GM19043 (cell line): ENCODE data around the gene FBXO5.
A peak's percentile ranks its signal among the peaks of the same experiment; 100 is the strongest.

Experiments used
- ATAC-seq: cut with Tn5 transposase; IDR thresholded peaks from one replicate; pipeline ENCODE4 v1.9.1; 2021; ENCODE audit warnings: low read depth; ENCODE audit not compliant: unreplicated experiment

FBXO5 gene

GRCh38 chr6:152952866-152953509 lies 29.9 kb downstream of the FBXO5 start:
- ATAC-seq = no peak

DNA sequence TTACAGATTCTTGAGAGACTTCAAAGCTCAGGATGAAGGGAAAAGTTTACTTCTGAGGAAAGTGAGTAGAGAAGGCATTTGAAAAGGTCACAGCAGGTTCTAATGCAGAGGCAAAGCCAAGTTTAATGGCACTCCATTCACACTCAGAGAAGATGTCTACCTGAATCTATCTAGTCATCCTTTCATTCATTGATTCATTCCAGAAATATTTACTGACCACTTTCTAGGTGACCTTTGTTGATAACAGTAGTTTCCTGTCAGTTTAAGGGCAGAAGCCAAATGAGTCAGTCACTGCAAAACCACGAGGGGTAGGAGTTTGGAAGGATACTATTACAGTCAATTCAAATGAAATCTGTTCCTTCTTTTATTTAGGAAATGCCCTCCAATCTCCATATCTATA lies 30.8 kb downstream of the FBXO5 start:
- no peak for ATAC-seq

DNA sequence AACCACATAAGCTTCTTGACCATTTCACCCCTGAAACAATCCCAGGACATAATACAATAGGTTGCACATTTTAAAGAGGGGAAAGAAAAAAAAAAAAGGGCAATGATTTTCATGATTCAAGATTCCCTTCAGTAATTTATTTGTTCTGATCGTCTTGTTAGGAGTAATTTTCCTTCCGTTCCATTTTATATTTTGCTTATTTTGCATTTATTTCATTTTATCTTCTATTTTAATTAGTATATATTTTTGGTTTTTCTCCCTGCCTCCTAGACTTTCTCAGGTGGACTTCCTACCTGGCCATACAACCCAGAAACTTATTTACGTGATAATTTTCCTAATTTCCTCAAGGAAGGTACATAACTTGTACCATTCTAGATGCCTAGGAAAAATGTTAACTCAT lies 32.6 kb downstream of the FBXO5 start:
- ATAC-seq = no peak

DNA sequence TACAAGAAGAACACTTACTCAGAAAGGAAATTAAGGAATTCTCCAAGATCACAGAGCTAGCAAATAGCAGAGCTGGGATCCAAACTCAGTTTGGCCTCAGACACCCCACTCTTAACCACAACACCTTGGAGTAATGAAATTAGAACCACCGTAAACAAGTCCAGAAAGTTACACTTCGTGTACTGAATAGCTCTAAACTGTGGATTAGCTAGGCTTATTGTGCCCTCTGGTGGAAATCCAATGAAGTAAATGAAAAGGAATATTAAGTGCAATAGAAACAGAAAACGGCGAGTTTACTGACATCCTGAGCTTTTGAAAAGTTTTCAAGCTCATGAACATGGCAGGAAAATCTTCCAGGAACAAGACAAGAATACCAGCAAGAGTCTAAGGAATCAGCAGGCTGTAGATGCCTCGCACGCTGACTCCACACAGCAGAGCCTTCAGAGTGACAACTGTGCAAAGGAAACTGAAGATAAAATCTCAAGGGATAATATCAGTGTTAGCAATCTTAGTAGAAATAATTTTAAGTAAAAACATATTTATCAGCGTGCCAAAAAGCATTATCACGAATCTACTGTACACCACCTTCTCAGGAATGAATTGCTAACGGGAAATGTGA lies 34.6 kb downstream of the FBXO5 start:
- peak; percentile 78 for ATAC-seq

GRCh38 chr6:152946995-152947394 lies 35.8 kb downstream of the FBXO5 start:
- ATAC-seq = no peak

- ATAC-seq = no peak
Observed at GRCh38 chr6:152946484-152946883, 36.4 kb downstream of the FBXO5 start.

GRCh38 chr6:152943260-152943897 lies 39.5 kb downstream of the FBXO5 start:
- ATAC-seq = no peak

DNA sequence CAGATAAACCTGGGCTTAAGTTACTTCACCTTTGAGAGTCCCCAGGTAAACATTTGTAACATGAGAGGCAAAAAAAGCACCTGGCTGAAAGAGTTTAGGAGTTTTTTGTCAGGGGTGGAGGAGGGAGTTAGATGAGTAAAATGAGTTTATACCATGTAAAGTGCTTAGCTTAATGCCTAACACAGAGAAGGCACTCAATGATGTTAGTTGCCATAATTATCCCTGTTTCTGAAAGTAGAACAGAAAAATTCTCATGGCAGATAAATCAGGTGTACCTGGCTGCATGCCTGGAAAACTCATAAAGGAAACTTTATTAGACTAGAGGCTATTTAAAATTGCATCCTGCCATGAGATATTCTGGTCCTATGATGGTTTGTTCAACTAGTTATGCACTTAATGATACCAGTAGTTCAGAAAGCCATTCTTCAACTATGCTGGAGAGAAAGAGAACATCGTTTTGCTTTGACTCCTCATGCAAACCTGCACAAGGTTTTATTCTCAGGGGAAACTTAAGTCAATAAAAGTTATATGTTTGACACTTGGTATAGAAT lies 40.4 kb downstream of the FBXO5 start:
- ATAC-seq = no peak

GRCh38 chr6:152941746-152942145 lies 41.1 kb downstream of the FBXO5 start:
- ATAC-seq = no peak

- ATAC-seq = no peak
Observed at GRCh38 chr6:152932865-152933264, 50.0 kb downstream of the FBXO5 start.

DNA sequence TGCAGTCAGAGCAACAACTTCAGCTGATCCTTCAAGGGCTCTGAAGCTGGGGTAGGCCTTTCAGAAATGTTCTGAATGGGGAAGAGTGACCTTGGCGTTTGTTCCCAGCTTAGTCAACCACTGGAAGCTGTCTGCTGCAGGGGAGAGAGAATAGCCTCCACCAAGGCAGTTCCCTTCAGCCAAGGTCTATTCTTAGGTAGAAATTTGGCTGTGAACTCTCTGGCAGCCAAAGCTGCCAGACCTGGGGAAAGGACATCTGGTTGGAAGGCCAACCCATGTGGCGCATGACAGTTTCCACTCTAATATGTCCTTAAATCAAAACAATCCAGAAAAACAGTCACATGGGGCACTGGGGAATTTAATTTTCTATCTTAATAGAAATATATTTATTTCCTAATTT lies 60.1 kb downstream of the FBXO5 start:
- no peak for ATAC-seq
